GM18505 (cell line): Measurements from ENCODE around the gene SHROOM3.
"Not testable (repeated sequence)": the region's sequence is repeated elsewhere in the genome, so short reads cannot be mapped to it uniquely, and the experiment has no call there.

Experiments used
- ATAC-seq: cut with Tn5 transposase; IDR thresholded peaks from one replicate; pipeline ENCODE4 v1.9.1; 2021; ENCODE audit not compliant: unreplicated experiment
- POLR2A ChIP-seq: IDR thresholded peaks from 4 replicates; pipeline ENCODE4 v1.6.1; 2011; ENCODE audit warnings: borderline replicate concordance; ENCODE audit not compliant: insufficient read depth, insufficient read length; ENCODE audit errors: extremely low read depth

Gene SHROOM3

DNA sequence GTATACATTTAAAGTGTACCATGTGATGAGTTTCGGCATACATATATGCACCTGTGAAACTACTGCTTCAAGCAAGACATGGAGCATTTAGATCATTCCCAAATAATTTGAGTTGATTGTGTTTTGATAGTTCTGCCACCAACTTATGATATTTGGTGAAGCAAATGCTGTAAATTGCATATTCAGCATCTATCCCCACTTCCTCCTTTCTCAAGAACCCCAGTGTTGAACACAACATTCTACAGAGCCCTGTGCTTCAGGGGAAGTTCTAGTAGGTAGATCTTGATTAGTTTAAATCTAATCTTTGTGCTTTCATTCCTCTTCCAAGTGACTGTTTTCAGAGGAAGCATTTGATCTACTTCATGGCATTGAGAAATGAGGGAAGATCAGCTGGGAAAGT is 5.4 kb upstream of the SHROOM3 start:
- ATAC-seq = no peak
- TF ChIP-seq POLR2A = no peak

DNA sequence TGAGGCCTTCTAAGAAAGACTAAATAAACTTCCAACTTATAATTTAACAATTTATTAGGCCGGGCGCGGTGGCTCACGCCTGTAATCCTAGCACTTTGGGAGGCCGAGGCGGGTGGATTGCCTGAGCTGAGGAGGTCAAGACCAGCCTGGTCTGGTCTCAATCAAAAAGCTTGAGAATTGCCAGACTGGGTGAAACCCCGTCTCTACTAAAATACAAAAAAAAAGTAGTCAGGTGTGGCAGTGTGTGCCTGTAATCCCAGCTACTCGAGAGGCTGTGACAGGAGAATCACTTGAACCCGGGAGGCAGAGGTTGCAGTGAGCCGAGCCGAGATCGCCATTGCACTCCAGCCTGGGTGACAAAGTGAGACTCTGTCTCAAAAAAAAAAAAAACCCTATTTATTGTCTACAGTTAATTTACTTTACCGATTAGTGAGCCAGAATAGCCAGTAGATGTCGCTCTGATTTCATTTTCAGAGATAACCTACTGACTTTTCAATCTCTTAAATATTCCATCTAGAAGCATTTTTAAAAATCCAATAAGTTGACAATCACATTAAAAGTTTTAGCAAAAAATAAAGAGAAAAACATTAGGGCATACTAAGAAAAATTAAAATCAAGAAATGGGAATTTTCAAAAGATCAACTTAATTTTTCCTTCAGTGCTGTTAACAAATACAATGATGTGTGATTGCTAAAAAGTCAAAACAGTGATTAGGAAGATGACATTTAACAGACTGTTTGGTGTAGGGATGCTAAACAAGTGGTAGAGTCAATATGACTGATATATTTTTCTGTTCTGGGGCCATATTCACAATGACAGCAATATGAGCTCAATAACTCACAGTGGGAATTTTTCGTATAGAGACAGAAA is 4.3 kb upstream of the SHROOM3 start:
- no peak for TF ChIP-seq POLR2A
- no peak for ATAC-seq

DNA sequence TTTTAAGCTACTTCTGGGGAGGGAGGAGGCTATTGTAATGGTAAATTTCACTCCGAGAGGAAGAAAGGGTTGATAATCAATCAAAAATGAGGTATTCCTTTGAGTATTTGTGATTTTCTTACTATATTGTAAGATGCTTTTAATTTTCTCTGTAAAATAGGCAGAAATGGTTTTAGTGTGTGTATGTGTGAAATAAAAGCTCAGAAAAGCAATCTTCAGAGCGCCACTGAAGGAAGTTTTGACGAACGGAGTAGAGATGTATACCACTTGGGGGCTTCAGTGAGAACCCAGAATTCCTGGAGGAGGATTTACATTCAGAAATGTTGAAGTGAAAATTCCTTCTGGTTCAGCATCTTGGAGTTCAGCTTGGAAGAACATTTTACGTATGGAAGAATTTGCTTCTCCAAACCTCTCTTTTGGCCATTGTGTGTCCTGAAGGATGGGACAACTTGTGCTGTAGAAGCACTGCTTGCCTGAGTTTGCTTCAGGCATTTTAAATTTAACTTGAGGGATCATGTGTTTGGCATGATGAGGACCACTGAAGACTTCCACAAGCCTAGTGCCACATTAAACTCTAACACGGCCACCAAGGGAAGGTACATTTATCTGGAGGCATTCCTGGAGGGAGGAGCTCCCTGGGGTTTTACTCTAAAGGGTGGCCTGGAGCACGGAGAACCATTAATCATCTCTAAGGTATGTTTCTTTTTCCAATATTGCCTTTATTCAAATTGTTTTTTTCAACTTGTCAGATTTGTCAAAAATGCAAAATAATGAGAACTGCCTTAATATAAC is 695 bp downstream of the SHROOM3 start:
- no peak for TF ChIP-seq POLR2A
- no peak for ATAC-seq

DNA sequence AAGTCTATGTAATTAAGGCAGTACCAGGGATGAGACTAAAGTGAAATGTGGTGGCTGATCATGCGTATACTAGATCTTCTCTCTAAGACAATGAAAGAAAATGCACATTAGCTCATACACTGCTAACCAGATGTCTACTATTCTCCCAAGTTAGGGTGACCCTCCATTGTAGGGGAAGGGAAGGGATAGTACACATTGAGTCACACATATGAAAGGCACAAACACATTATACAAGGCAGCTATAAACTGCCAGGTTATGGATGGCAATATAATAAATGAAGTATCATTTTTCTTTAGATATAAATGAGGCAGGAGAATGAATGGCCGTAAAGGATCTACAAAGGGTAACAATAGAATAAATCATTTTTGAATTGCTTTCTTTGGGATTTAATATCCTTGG is 4.5 kb downstream of the SHROOM3 start:
- TF ChIP-seq POLR2A = no peak
- ATAC-seq = no peak

DNA sequence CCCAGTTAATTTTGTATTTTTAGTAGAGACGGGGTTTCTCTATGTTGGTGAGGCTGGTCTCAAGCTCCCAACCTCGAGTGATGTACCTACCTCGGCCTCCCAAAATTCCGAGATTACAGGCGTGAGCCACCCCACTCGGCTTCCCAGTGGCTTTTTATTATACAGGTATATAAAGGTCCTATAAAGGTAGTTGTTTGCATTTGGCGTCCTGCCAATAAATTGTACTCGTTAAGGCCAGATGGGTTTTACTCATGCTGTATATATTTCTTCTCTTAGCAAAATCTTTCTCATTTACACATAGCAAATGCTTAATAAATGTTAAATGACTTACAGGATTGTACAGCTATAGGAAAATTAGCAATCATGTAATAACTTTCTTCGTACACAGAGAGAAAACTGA is 6.9 kb downstream of the SHROOM3 start:
- ATAC-seq = no peak
- TF ChIP-seq POLR2A = no peak

DNA sequence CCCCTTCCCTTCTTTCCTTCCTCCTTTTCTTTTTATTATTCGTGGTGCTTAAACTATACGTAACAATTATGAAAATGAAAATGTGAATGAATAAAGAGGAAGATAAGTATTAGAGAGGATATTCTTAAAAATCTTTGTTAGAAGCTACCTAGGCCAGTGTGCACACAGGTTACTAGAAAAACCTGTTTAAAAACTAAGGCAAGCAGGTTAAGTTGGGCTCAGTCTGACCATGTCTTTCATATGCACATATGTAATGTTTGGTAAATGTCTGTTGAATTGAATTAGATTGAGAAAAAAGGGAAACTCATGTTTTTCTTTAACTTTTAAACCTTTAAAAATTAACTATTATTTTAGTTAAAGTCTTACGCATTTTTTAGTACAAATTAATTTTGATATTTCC is 7.8 kb downstream of the SHROOM3 start:
- no peak for ATAC-seq
- TF ChIP-seq POLR2A = no peak

DNA sequence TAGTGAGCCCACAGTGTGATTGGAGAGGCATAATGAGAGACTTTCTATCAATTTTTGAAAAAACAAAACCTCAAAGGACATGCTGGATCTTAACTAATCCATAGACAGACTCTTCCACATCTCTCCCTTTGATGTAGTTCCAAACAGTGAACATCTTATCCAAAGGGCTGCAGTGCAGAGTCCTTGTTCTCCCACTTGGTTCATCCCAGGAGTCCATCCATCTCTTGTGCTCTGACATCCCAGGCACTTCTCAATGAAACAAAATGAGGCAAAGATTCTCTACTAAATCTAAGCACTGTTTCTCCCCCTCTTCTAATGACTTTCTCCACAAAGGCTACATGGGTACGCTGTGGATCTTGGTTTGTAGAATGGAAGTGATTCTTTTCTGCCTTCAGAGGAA is 8.3 kb downstream of the SHROOM3 start:
- no peak for TF ChIP-seq POLR2A
- ATAC-seq = no peak

DNA sequence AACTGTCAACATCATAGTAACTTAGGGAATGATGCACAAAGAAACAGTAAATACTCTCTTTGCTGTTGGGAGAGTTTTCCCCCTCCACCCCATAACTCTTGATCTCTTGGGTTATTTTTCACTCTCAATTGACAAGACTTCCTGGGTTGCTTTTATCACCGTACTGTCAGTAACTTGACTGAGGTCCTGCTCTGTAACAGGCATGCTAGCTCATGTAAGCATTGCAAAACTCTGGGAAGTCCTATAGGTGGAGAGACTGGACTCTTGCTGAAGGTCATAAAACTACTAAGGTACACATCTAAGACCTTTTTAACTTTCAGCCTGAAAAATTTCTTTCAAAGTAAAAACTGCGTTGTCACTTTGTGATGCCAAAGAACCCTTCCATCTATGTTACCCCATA is 10.9 kb downstream of the SHROOM3 start:
- no peak for TF ChIP-seq POLR2A
- no peak for ATAC-seq

DNA sequence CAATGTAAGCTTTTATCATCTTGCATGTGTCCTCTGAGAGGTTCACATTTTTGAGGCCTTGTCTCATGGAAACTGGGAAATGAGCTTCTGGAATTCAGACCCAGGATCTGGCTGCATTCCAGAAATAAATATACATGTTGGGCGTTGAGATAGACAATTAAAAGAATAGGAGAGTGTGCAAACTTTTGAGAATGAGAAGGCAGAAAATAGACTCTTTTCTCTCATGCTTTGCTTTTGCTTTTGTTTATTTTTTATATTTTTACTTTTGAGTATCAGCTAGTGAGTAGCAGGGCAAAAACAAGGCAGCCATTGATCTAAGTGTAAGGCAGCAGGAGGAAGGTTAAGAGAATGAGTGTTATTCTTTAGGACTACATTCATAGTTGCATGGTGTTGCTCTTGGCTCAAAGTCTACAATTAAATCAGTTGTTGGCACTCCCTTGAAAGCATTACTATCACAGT is 12.4 kb downstream of the SHROOM3 start:
- no peak for ATAC-seq
- no peak for TF ChIP-seq POLR2A

DNA sequence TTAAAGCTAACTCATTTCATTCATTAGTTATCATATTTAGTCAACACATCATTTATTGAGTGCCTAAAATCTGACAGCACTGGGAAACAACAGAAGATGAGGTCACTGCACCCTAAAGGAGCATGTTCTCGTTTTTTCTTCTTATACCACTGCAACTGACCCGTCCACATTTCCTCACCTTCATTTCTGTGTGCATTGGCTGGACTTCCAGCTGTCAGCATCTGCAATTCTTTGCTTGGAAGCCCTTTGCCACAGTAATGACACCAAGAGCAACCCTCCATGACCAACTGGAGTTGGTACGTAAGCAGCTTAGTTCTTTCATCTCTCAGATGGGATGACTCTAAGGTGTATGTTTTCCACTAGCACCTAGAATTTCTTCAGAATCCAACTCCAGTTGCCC is 13.2 kb downstream of the SHROOM3 start:
- ATAC-seq = no peak
- no peak for TF ChIP-seq POLR2A

DNA sequence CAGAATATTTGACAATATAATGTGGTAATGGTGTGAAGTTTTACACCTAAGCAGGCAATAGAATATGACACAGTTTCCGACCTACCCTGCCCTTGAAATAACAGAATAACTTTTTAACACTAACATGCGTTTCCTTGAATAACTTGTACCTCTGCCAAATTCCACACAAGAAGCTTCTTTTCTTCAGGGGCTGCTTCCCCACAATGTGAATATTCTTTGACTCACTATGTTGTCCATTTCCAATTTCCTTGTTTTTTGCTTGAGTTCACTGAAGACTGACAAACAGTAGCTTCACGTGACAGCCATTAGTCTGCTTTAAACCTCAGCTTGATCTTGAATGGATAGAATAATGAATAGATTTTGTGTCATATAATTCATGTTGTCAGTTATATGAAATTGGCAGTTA is 14.3 kb downstream of the SHROOM3 start:
- TF ChIP-seq POLR2A = no peak
- ATAC-seq = no peak

DNA sequence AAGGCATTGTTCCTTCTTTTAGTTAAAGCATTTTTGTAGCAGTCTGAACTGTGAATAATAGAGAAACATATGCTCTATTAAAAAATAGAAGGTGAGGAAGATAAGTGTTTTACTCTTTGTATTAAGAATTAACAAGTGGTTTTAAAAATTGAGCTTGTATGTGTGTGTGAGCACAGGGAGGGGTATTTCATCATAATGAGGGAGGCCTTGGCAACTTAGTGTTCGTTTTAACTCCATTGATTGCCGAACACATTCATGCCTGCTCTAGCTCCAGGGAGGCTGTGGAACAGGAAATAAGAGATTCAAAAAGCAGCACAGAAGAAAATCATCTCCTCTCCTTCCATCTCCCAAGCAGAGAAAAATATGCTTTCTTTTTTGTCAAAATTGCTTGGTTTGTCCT is 14.8 kb downstream of the SHROOM3 start:
- no peak for TF ChIP-seq POLR2A
- ATAC-seq = no peak

DNA sequence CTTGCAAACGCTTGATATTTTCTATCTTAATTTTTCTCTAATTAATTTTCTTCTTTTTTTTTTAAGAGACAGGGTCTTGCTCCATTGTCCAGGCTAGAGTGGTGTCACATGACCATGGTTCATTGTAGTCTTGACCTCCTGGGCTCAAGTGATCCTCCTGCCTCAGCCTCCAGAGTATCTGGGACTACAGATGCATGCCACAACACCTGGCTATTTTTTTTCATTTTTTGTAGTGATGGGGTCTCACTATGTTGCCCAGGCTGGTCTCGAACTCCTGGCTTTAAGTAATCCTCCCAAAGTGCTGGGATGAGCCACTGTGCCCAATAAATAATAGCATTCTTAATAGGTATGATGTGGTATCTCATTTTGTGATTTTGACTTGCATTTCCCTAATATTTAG is 18.2 kb downstream of the SHROOM3 start:
- no peak for TF ChIP-seq POLR2A
- ATAC-seq = no peak

DNA sequence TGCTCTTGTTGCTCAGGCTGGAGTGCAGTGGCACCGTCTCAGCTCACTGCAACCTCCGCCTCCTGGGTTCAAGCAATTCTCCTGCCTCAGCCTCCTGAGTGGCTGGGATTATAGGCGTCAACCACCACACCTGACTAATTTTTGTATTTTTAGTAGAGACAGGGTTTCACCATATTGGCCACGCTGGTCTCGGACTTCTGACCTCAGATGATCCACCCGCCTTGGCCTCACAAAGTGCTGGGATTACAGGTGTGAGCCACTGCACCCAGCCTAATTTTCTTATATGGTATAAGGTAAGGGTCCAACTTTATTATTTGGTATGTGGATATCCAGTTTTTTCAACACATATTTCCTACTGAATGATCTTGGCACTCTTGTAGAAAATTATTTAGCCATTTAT is 19.0 kb downstream of the SHROOM3 start:
- ATAC-seq = not testable (repeated sequence)

DNA sequence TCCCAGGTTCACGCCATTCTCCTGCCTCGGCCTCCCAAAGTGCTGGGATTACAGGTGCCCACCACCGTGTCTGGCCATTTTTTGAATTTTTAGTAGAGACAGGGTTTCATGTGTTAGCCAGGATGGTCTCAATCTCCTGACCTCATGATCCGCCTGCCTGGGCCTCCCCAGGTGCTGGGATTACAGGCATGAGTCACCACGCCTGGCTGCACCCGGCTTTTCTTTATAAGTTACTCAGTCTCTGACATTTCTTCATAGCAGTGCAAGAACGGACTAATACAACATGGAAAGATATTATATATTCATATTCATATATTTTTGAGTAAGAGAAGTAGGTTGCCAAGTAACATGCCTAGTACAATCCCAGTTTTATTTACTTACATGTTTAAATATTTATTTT is 22.9 kb downstream of the SHROOM3 start:
- TF ChIP-seq POLR2A = no peak

DNA sequence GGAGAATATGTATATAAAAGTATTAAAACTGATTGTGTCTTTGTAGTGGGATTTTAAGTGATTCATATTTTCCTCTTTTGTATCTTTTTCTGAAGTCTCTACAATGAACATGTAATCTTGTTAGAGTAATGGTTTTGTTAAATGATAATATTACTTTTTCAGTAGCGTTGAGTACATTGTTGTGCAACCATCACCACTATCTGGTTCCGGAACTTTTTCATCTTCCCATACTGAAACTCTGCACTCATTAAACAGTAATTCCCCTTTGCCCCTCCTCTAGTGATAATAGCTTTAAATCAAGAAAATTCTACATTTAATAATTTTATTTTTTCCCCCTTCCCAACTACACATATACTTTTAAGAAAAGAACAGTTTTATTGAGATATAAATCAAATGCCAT is 23.3 kb downstream of the SHROOM3 start:
- no peak for TF ChIP-seq POLR2A

More for the DNA sequence above, 22.9 kb downstream of the SHROOM3 start:
- no peak for ATAC-seq

More for the DNA sequence above, 23.3 kb downstream of the SHROOM3 start:
- no peak for ATAC-seq
